Measurements from ENCODE around the gene ADPRHL1.

Gene ADPRHL1

GRCh38 chr13:113430378-113431110 is 22.7 kb downstream of the ADPRHL1 start:
- DNase-seq = no peak

- DNase-seq = no peak
These were observed 23.7 kb downstream of the ADPRHL1 start for GRCh38 chr13:113429608-113429985.

- DNase-seq = no peak
These were observed 24.2 kb downstream of the ADPRHL1 start for GRCh38 chr13:113428871-113429607.

- DNase-seq = no peak
These were observed 24.8 kb downstream of the ADPRHL1 start for GRCh38 chr13:113428469-113428865.

- no peak for DNase-seq
These were observed 25.5 kb downstream of the ADPRHL1 start for GRCh38 chr13:113427562-113428468.

- no peak for DNase-seq
These were observed 26.7 kb downstream of the ADPRHL1 start for GRCh38 chr13:113426591-113426986.

- DNase-seq = no peak
These were observed 27.2 kb downstream of the ADPRHL1 start for GRCh38 chr13:113425941-113426590.

- no peak for DNase-seq
These were observed 29.6 kb downstream of the ADPRHL1 start for GRCh38 chr13:113423520-113424163.

GRCh38 chr13:113422807-113423519 is 30.3 kb downstream of the ADPRHL1 start:
- no peak for DNase-seq

GRCh38 chr13:113421673-113422270 is 31.5 kb downstream of the ADPRHL1 start:
- DNase-seq = no peak

GRCh38 chr13:113420833-113421600 is 32.3 kb downstream of the ADPRHL1 start:
- DNase-seq = no peak

- no peak for DNase-seq
These were observed 33.1 kb downstream of the ADPRHL1 start for GRCh38 chr13:113420232-113420631.

- DNase-seq = no peak
These were observed 33.6 kb downstream of the ADPRHL1 start for GRCh38 chr13:113419531-113420193.

- DNase-seq = no peak
These were observed 34.6 kb downstream of the ADPRHL1 start for GRCh38 chr13:113418722-113419049.

GRCh38 chr13:113417836-113418721 is 35.2 kb downstream of the ADPRHL1 start:
- DNase-seq = no peak

GRCh38 chr13:113417008-113417751 is 36.1 kb downstream of the ADPRHL1 start:
- no peak for DNase-seq

- DNase-seq = no peak
These were observed 37.5 kb downstream of the ADPRHL1 start for GRCh38 chr13:113415825-113416224.

- no peak for DNase-seq
These were observed 38.3 kb downstream of the ADPRHL1 start for GRCh38 chr13:113415032-113415431.

All from NCI-H1694 (cell line).